ENCODE data around the gene BROX.

DNA sequence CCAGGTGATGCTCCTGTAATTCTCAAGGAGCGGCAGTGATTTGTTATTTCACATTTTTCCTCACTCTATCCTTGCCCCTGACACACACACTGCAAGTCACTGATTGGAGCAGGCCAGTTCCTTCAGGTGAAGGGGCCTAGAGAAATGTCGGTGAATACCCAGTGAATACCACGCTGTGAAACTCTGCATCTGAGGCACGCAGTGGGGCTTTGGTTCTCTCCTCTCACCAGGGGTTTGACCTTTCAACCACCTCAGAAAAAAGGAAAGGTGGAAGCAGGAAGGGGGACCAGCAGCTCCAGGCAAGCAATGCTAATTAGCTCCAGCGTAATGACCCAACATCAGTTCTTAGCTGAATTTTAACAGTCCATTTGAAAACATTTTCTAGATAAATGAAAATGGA, 24.1 kb downstream of the BROX start:
- TF ChIP-seq POLR2AphosphoS5 (IDR thresholded peaks at IDR 0.05; ENCODE audit: borderline replicate concordance, low read depth, low read length) (no peak), EZH2 (IDR thresholded peaks at IDR 0.05) (no peak), FOXP2 (optimal IDR thresholded peaks at IDR 0.05; ENCODE audit: control extremely low read depth, extremely low read length, insufficient read depth) (no peak)
